BE2C (cell line): ENCODE results near the gene C12orf54.
"Not testable (repeated sequence)": the region's sequence is repeated elsewhere in the genome, so short reads cannot be mapped to it uniquely, and the experiment has no call there.

Experiments
- DNase-seq: peaks from one replicate; pipeline ENCODE4 v3.0.0-alpha.2; 2020
- H3K27me3 ChIP-seq: fragments of 250-450 bp; sonication (Bioruptor Pico); 2 replicates; pipeline ENCODE4 v1.5.1; 2020; ENCODE audit warnings: mild to moderate bottlenecking
- H3K36me3 ChIP-seq: fragments of 250-450 bp; sonication (Bioruptor Pico); 2 replicates; pipeline ENCODE4 v1.5.1; 2020; ENCODE audit warnings: mild to moderate bottlenecking
- H3K4me1 ChIP-seq: fragments of 250-450 bp; sonication (Bioruptor Pico); 2 replicates; pipeline ENCODE4 v1.5.1; 2020
- H3K4me3 ChIP-seq: 2 replicates; pipeline ENCODE4 v1.5.1; 2011; ENCODE audit warnings: low read depth, low read length
- H3K9me3 ChIP-seq: fragments of 250-450 bp; sonication (Bioruptor Pico); 2 replicates; pipeline ENCODE4 v1.5.1; 2020
- TF ChIP-seq, protein P1 (sequence below): IDR thresholded peaks from 2 replicates; pipeline ENCODE4 v1.5.1; 2012; ENCODE audit warnings: mild to moderate bottlenecking, low read depth, low read length

Gene C12orf54

DNA sequence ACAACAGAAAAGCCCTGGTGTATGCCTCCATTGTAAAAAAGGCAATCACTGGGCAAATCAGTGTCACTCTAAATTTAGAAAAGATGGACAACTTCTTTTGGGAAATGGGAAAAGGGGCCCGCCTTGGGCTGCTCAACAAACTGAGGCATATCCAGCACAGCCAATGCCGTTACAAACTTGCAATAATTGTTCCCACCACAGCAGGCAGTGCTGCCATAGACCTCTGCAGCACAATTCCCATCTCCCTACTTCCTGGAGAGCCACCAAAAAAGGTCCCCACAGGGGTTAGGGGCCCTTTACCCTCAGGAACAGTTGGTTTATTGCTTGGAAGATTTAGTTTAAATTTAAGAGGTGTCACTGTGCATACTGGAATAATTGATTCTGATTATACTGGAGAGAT is 26.7 kb downstream of the C12orf54 start:
- Histone ChIP-seq H3K36me3 (no peaks in the 10 kb centered on the region), H3K4me3 (no peak overlapping the region), H3K4me1 (no peaks in the 10 kb centered on the region), H3K9me3 (no peaks in the 10 kb centered on the region), H3K27me3 (peaks cover 11% of the 10 kb centered on the region; the same call in 1 of the 2 replicates)
- TF ChIP-seq, protein P1, sequence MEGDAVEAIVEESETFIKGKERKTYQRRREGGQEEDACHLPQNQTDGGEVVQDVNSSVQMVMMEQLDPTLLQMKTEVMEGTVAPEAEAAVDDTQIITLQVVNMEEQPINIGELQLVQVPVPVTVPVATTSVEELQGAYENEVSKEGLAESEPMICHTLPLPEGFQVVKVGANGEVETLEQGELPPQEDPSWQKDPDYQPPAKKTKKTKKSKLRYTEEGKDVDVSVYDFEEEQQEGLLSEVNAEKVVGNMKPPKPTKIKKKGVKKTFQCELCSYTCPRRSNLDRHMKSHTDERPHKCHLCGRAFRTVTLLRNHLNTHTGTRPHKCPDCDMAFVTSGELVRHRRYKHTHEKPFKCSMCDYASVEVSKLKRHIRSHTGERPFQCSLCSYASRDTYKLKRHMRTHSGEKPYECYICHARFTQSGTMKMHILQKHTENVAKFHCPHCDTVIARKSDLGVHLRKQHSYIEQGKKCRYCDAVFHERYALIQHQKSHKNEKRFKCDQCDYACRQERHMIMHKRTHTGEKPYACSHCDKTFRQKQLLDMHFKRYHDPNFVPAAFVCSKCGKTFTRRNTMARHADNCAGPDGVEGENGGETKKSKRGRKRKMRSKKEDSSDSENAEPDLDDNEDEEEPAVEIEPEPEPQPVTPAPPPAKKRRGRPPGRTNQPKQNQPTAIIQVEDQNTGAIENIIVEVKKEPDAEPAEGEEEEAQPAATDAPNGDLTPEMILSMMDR = no peak
- DNase-seq = no peak

- Histone ChIP-seq H3K9me3 (no peaks in the 10 kb centered on the region), H3K27me3 (peaks cover 11% of the 10 kb centered on the region; the same call in 1 of the 2 replicates), H3K4me1 (no peaks in the 10 kb centered on the region), H3K36me3 (no peaks in the 10 kb centered on the region), H3K4me3 (no peak overlapping the region)
- TF ChIP-seq, protein P1 = no peak
- no peak for DNase-seq
Observed at GRCh38 chr12:48510111-48510510, 27.8 kb downstream of the C12orf54 start.

DNA sequence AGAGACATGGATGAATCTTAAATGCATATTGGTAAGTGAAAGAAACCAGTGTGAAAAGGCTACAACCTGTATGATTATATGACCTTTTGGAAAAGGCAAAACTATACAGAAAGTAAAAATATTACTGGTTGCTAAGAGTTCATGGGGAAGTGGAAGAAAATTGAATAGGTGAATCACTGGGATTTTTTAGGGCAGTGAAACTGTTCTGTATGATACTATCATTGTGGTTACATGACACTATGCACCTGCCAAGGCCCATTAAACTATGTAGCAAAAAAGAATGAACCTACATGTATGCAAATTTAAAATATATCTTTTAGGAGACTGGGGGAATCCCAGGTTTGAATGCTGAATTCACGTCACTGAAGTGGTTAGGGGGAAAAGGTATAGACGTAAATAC is 30.6 kb downstream of the C12orf54 start:
- Histone ChIP-seq H3K36me3 (no peaks in the 10 kb centered on the region), H3K9me3 (no peaks in the 10 kb centered on the region), H3K4me1 (no peaks in the 10 kb centered on the region), H3K27me3 (peaks cover 6% of the 10 kb centered on the region; the same call in 1 of the 2 replicates), H3K4me3 (no peak overlapping the region)
- DNase-seq = no peak
- TF ChIP-seq, protein P1 = no peak

DNA sequence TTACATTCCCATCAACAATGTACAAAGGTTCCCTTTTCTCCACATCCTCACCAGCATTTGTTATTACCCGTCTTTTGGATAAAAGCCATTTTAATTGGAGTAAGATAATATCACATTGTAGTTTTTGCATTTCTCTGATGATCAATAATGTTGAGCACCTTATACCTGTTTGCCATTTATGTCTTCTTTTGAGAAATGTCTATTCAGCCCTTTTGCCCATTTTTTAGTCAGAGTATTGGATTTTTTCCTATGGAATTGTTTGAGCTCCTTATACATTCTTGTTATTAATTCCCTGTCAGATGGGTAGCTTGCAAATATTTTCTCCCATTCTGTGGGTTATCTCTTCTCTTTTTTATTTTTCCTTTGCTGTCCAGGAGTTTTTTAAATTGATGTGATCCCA is 32.4 kb downstream of the C12orf54 start:
- no peaks in the 10 kb centered on the region for H3K36me3 ChIP-seq
- DNase-seq = no peak
- H3K4me3 ChIP-seq = no peak overlapping the region
- H3K27me3 ChIP-seq = no peaks in the 10 kb centered on the region; the same call in 1 of the 2 replicates
- TF ChIP-seq, protein P1 = no peak
- H3K4me1 ChIP-seq = no peaks in the 10 kb centered on the region
- no peaks in the 10 kb centered on the region for H3K9me3 ChIP-seq

GRCh38 chr12:48520381-48520780 is 38.1 kb downstream of the C12orf54 start:
- not testable (repeated sequence) for H3K4me1 ChIP-seq, H3K9me3 ChIP-seq, DNase-seq

DNA sequence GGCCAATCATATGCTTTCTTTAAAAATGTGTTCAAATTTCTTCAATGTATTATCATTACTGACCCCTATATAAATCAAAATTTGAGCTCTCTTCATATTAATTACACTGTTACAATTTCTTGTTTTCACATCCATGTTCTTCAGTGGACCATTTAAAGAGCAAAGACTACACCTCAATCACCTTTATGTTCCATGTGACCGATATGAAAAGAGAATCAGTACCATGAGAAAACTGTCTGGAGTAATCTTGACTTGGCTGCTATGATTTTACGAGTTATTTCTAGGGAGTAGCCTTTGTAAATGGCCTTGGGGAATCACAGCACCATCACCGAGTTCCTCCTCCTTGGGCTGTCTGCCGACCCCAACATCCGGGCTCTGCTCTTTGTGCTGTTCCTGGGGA is 43.0 kb downstream of the C12orf54 start, which contains the start of gene OR8S1:
Gene OR8S1, plus strand, starts transcription at position 301 of the 400 bp plus-strand sequence. Its CDS starts 0 bp downstream, at position 301.
- H3K4me1 ChIP-seq = no peaks in the 10 kb centered on the region
- H3K27me3 ChIP-seq = peaks cover 15% of the 10 kb centered on the region
- TF ChIP-seq, protein P1 = no peak
- no peaks in the 10 kb centered on the region for H3K9me3 ChIP-seq
- no peak within 1 kb of the TSS for H3K4me3 ChIP-seq
- H3K36me3 ChIP-seq = no peaks in the 10 kb centered on the region
- no peak for DNase-seq

More at GRCh38 chr12:48520381-48520780, 38.1 kb downstream of the C12orf54 start:
- not testable (repeated sequence) for H3K36me3 ChIP-seq, H3K4me3 ChIP-seq, H3K27me3 ChIP-seq
